ENCODE data around the gene ACSBG1. TPM values are rescaled to one million over a fixed set of nuclear protein-coding genes. Genes with fewer than 3 reads are reported as not detected.

Gene ACSBG1
- total RNA-seq, 3 donors from 2014 or later, result 1.9 to 2.0 TPM; not detected in 1

DNA sequence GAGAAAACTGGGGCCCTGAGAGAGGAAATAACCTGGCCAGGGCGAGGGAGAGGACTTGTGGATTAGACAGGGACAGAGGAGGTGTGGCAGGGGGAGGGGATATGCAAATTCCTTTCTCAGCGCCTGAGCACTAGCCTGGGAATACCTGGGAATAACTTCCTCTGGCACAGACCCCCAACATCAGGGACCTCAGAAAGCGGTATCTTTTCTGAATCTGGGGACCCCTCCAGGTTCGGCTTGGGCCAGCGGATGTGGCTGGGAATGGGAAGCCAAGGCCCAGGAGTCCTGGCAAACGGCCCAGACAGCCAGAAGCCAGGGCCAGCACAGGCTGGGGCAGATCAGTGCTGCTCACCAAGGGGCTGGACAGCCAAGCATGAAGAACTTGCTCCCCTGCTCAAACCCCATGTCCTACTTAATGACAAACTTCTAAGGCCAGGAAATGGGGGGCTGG, 9.2 kb upstream of the ACSBG1 start:
- DNase-seq (ENCODE audit: low spot score in 2 of 2), result peak in 1 of 2 donors; percentile 53
- no peaks in the 10 kb centered on the region for H3K4me1 ChIP-seq
- H3K4me3 ChIP-seq, result no peak overlapping the region
- no peak overlapping the region for H3K27ac ChIP-seq
- no peaks in the 10 kb centered on the region for H3K36me3 ChIP-seq
- intact Hi-C loops (cut with DNase I; ENCODE audit: low total_unique reads), result no loop called here
- no peaks in the 10 kb centered on the region for H3K9me3 ChIP-seq
- TF ChIP-seq POLR2AphosphoS5 (IDR thresholded peaks at IDR 0.05) (no peak), POLR2A (IDR thresholded peaks at IDR 0.05) (no peak)
- H3K27me3 ChIP-seq, result no peaks in the 10 kb centered on the region

GRCh38 chr15:78243058-78243457, 8.7 kb upstream of the ACSBG1 start:
- no peaks in the 10 kb centered on the region for H3K9me3 ChIP-seq
- H3K27me3 ChIP-seq, result no peaks in the 10 kb centered on the region
- H3K4me1 ChIP-seq, result no peaks in the 10 kb centered on the region
- peak in 1 of 2 donors; percentile 25 for DNase-seq (ENCODE audit: low spot score in 2 of 2)
- no peaks in the 10 kb centered on the region for H3K36me3 ChIP-seq
- H3K27ac ChIP-seq, result no peak overlapping the region
- intact Hi-C loops (cut with DNase I; ENCODE audit: low total_unique reads), result no loop called here
- no peak for TF ChIP-seq POLR2A (IDR thresholded peaks at IDR 0.05)
- TF ChIP-seq POLR2AphosphoS5 (IDR thresholded peaks at IDR 0.05), result no peak
- TF ChIP-seq, protein P1, sequence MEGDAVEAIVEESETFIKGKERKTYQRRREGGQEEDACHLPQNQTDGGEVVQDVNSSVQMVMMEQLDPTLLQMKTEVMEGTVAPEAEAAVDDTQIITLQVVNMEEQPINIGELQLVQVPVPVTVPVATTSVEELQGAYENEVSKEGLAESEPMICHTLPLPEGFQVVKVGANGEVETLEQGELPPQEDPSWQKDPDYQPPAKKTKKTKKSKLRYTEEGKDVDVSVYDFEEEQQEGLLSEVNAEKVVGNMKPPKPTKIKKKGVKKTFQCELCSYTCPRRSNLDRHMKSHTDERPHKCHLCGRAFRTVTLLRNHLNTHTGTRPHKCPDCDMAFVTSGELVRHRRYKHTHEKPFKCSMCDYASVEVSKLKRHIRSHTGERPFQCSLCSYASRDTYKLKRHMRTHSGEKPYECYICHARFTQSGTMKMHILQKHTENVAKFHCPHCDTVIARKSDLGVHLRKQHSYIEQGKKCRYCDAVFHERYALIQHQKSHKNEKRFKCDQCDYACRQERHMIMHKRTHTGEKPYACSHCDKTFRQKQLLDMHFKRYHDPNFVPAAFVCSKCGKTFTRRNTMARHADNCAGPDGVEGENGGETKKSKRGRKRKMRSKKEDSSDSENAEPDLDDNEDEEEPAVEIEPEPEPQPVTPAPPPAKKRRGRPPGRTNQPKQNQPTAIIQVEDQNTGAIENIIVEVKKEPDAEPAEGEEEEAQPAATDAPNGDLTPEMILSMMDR (IDR thresholded peaks at IDR 0.05), result no peak
- no peak overlapping the region for H3K4me3 ChIP-seq

DNA sequence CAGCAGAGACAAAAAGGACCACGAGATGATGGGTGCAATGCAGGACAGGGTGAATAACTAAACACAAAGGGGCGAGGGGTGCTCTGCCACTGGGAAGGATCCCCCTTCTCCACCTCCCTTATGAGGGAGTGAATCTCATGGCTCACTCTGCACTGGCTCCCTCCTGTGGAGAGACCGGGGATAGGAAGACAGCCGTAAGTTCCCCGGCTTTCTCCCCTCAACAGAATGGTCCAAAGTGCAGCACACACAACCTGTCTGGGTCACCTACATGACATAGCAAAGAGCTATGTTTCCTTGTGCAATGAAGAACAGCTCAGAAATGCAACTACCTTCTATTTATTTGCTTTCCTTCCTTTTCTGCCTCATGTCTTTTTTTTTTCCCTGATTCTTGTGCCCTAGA, 7.8 kb upstream of the ACSBG1 start:
- H3K27me3 ChIP-seq, result no peaks in the 10 kb centered on the region
- H3K4me3 ChIP-seq, result no peak overlapping the region
- TF ChIP-seq, protein P1 (IDR thresholded peaks at IDR 0.05), result no peak
- no peak for TF ChIP-seq POLR2A (IDR thresholded peaks at IDR 0.05)
- no peak for TF ChIP-seq POLR2AphosphoS5 (IDR thresholded peaks at IDR 0.05)
- no peaks in the 10 kb centered on the region for H3K36me3 ChIP-seq
- DNase-seq (ENCODE audit: low spot score in 2 of 2), result peak in 1 of 2 donors; percentile 5
- no peaks in the 10 kb centered on the region for H3K9me3 ChIP-seq
- no peaks in the 10 kb centered on the region for H3K4me1 ChIP-seq
- intact Hi-C loops (cut with DNase I; ENCODE audit: low total_unique reads), result no loop called here
- no peak overlapping the region for H3K27ac ChIP-seq

DNA sequence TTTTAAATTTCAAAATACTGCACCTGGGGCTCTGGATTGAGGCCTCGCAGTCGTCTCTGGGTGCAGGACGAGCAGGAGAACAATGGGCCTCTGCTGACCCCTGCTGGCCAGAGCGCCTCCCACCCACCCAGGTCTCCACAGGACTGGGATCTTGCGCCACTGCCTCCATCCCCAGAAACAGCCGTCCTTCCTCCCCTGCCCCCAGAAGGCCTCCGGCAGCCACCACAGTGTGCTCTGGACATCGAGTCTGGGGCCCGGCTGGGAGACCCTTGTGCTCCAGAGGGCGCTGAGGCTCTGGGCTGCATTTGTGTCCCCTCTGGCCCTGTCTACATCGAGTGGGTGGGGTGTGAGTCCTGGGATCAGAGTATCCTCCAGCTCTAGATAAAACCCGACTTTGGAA, 6.7 kb upstream of the ACSBG1 start:
- Histone ChIP-seq H3K36me3 (no peaks in the 10 kb centered on the region), H3K27me3 (no peaks in the 10 kb centered on the region), H3K4me1 (no peaks in the 10 kb centered on the region), H3K9me3 (no peaks in the 10 kb centered on the region), H3K4me3 (no peak overlapping the region), H3K27ac (no peak overlapping the region)
- intact Hi-C loops (cut with DNase I; ENCODE audit: low total_unique reads), result no loop called here
- TF ChIP-seq POLR2AphosphoS5 (IDR thresholded peaks at IDR 0.05) (no peak), POLR2A (IDR thresholded peaks at IDR 0.05) (no peak)
- TF ChIP-seq, protein P1 (IDR thresholded peaks at IDR 0.05), result peak; percentile 36 to 86 (median 84)
- DNase-seq (ENCODE audit: low spot score in 2 of 2), result peak; percentile 72 to 86

DNA sequence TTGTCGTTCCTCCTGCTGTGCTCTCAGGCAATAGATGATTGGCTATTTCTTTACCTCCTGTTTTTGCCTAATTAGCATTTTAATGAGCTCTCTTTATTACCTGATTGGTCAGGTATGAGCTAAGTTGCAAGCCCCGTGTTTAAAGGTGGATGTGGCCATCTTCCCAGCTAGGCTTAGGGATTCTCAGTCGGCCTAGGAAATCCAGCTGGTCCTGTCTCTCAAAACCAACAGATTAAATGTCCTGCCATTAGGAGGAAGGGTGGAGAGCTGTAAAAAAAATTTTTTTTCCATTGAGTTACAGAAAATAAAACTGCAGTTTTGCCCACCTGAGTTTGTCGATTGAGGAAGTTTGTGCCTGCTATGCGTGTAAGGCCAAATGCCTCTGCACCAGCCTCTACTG, 5.4 kb upstream of the ACSBG1 start:
- Histone ChIP-seq H3K4me3 (no peak overlapping the region), H3K9me3 (no peaks in the 10 kb centered on the region), H3K27ac (no peak overlapping the region), H3K4me1 (no peaks in the 10 kb centered on the region), H3K36me3 (no peaks in the 10 kb centered on the region), H3K27me3 (peaks cover 0 to under 1% of the 10 kb centered on the region in 2 donors)
- TF ChIP-seq POLR2AphosphoS5 (IDR thresholded peaks at IDR 0.05) (no peak), POLR2A (IDR thresholded peaks at IDR 0.05) (no peak)
- TF ChIP-seq, protein P1 (IDR thresholded peaks at IDR 0.05), result no peak
- intact Hi-C loops (cut with DNase I; ENCODE audit: low total_unique reads), result loop anchor here (10.0 kb wide), 1 partner anchor 115 kb away; no protein-coding TSS in a partner anchor
- DNase-seq (ENCODE audit: low spot score in 2 of 2), result no peak

All from breast epithelium (tissue), 4 donors.